DND-41 (cell line): ENCODE data around the gene GLT8D1.

Experiments used
- EZH2 ChIP-seq: IDR thresholded peaks from 3 replicates; pipeline ENCODE4 v1.6.1; 2012; ENCODE audit warnings: borderline replicate concordance, low read depth, mild to moderate bottlenecking, moderate library complexity, low read length, inconsistent platforms; ENCODE audit not compliant: severe bottlenecking
- TF ChIP-seq, protein P1 (sequence below): IDR thresholded peaks from 2 replicates; pipeline ENCODE4 v1.5.1; 2012; ENCODE audit warnings: borderline replicate concordance, low read length, moderate library complexity, mild to moderate bottlenecking; ENCODE audit not compliant: poor library complexity, severe bottlenecking; ENCODE audit errors: extremely low read depth

DNA sequence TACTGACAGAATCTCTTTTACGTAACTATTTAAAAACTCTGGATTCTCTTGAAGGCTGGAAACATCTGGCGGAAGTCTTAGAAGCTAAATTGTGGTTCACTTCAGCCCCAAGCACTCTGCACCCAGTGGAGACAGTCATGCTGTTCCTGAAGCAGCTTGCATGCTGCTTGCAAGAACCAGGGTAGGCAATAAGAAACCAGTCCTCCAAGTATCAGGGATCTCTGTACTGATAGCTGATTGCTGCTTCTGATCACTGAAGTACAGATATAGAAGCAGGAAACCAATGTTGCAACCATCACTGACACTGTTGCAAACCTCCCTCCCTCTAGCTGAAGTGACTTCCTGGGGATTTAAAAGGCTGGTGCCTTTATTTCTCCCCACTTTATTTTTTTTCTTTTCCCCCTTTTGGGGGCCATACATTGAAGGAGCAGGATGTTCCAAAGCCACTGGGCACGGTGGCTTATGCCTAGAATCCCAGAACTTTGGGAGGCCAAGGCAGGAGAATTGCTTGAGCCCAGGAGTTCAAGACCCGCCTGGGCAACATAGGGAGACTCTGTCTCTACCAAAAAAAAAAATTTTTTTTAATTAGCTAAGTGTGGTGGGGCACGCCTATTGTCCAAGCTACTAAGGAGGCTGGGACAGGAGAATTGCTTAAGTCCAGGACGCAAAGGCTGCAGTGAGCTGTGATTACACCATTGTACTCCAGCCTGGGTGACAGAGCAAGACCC is 15.6 kb upstream of the GLT8D1 start:
- TF ChIP-seq, protein P1, sequence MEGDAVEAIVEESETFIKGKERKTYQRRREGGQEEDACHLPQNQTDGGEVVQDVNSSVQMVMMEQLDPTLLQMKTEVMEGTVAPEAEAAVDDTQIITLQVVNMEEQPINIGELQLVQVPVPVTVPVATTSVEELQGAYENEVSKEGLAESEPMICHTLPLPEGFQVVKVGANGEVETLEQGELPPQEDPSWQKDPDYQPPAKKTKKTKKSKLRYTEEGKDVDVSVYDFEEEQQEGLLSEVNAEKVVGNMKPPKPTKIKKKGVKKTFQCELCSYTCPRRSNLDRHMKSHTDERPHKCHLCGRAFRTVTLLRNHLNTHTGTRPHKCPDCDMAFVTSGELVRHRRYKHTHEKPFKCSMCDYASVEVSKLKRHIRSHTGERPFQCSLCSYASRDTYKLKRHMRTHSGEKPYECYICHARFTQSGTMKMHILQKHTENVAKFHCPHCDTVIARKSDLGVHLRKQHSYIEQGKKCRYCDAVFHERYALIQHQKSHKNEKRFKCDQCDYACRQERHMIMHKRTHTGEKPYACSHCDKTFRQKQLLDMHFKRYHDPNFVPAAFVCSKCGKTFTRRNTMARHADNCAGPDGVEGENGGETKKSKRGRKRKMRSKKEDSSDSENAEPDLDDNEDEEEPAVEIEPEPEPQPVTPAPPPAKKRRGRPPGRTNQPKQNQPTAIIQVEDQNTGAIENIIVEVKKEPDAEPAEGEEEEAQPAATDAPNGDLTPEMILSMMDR = peak; percentile 3
- no peak for TF ChIP-seq EZH2
